Muscle of leg (tissue), 11 donors: ENCODE data around the gene SH2D6. TPM values are rescaled to one million over a fixed set of nuclear protein-coding genes. Genes with fewer than 3 reads are reported as not detected.
A peak's percentile ranks its signal among the peaks of the same experiment; 100 is the strongest.

ENCODE experiments used
- DNase-seq: peaks from one replicate; pipeline ENCODE4 v3.0.0; 2013
- H3K27ac ChIP-seq: one replicate; pipeline ENCODE4 v1.5.1; 2013; ENCODE audit warnings: mild to moderate bottlenecking, low read length, control low read depth
- H3K27me3 ChIP-seq: one replicate; pipeline ENCODE4 v1.6.1; 2013; ENCODE audit warnings: low read length; ENCODE audit not compliant: control insufficient read depth, insufficient read depth
- H3K36me3 ChIP-seq: one replicate; pipeline ENCODE4 v1.6.1; 2013; ENCODE audit warnings: low read length; ENCODE audit not compliant: control insufficient read depth, insufficient read depth
- H3K4me1 ChIP-seq: one replicate; pipeline ENCODE4 v1.6.1; 2013; ENCODE audit warnings: low read length; ENCODE audit not compliant: control insufficient read depth, insufficient read depth
- H3K4me3 ChIP-seq: one replicate; pipeline ENCODE4 v1.5.1; 2013; ENCODE audit warnings: low read length, control low read depth
- H3K9me3 ChIP-seq: replicated peaks from 2 replicates; pipeline ENCODE4 v1.6.1; 2013; ENCODE audit warnings: low read depth, low read length; ENCODE audit not compliant: control insufficient read depth
- WGBS: methylation state at CpG from one replicate; pipeline ENCODE4 v1.1.5; 2013; ENCODE audit warnings: missing lambda C conversion rate; ENCODE audit not compliant: insufficient coverage; 5-methylcytosine and 5-hydroxymethylcytosine counted together
- polyA plus RNA-seq, 8 donors: library from polyadenylated mRNA; unstranded; fragments of 120-200 nt; gene quantifications; one replicate each; pipeline versions ENCODE4 v1.2.1 to v1.2.3, GENCODE V29; 2013; ENCODE audit warnings: inconsistent platforms in 1 of 8, low replicate concordance in 1 of 8; ENCODE audit not compliant: insufficient read length in 8 of 8, insufficient read depth in 1 of 8
- total RNA-seq: library from RNA; stranded (reverse); fragments of 120-200 nt; gene quantifications from one replicate; pipeline ENCODE4 v1.2.4, GENCODE V29; 2013

SH2D6 gene
- total and polyA plus RNA-seq, 9 donors, result 0.13 to 1.4 (median 0.63) TPM

DNA sequence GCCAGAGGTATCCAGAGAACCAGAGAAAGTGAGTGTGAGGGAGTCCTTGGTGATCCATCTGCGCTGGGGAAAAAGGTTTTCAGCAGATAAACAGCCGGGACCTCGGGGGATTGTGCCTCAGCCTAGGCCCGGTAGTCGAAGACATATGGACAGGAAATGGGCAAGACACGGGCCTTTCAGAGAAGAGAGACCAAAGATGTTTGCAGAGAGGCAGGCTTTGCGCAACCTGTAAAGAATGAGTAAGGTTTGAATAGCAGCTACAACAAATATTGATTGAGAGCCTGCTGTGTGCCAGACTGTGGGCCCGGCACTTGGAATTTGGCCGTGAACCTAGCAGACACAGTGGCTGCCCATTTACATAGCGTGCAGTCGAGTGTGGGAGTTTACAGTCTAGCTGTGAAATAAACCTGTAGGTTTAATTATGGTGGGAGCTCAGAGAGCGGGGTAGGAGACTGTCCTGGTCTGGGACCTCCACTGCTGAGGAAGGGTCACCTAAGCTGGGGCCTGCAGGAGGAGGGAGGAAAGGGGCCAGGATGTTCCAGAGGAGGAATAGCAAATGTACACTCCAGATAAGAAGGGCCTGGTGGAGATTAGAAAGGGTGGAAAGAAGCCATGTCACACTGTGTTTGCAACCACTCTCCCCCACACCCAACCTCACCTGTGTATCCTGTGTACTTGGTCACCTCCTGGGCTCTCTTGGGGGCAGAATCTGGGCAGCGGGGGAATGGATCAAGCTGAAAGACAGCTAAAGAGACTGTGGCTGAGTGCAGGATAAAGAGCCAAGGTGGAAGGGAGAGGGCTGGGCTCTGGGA, 3.0 kb downstream of the SH2D6 start:
- DNase-seq, result no peak
- 43% methylated on average over 10 of the region's 13 CpGs for WGBS
- Histone ChIP-seq H3K27ac (peak overlapping the region; percentile 62), H3K27me3 (no peaks in the 10 kb centered on the region), H3K4me1 (peaks cover 42% of the 10 kb centered on the region), H3K9me3 (no peaks in the 10 kb centered on the region), H3K4me3 (no peak overlapping the region), H3K36me3 (no peaks in the 10 kb centered on the region)

GRCh38 chr2:85422072-85422457, 3.6 kb downstream of the SH2D6 start:
- Histone ChIP-seq H3K36me3 (no peaks in the 10 kb centered on the region), H3K27ac (no peak overlapping the region), H3K9me3 (no peaks in the 10 kb centered on the region), H3K27me3 (no peaks in the 10 kb centered on the region), H3K4me3 (no peak overlapping the region), H3K4me1 (peaks cover 42% of the 10 kb centered on the region)
- DNase-seq, result no peak
- no CpG with 5 or more reads among the region's 2 CpGs for WGBS

- no peaks in the 10 kb centered on the region for H3K27me3 ChIP-seq
- DNase-seq, result peak; percentile 57
Observed at GRCh38 chr2:85423525-85423924, 5.0 kb downstream of the SH2D6 start.

DNA sequence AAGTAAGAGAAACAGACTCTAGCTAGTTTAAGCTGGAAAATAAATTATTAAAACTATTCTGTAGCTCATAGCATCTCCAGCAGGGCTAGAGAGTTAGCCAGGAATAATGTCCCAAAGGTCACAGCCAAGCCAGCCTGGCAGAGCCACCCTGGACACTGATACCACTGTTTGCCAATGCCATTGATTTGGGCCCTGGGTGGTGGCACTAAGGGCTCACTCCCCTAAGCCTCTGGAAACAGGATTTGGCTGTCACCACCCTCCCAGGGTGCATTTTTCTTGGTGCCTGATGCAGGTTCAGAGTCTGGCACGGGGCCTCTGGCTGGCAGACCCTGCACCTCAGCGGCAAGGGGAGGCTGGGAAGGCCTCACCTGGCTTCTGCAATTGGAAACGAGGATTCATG, 7.1 kb downstream of the SH2D6 start:
- Histone ChIP-seq H3K9me3 (no peaks in the 10 kb centered on the region), H3K27me3 (no peaks in the 10 kb centered on the region), H3K36me3 (no peaks in the 10 kb centered on the region), H3K4me3 (no peak overlapping the region), H3K27ac (no peak overlapping the region), H3K4me1 (peaks cover 38% of the 10 kb centered on the region)
- WGBS, result 78% methylated on average over 3 of the region's 3 CpGs
- DNase-seq, result no peak

More at GRCh38 chr2:85423525-85423924, 5.0 kb downstream of the SH2D6 start:
- H3K27ac ChIP-seq, result no peak overlapping the region
- peaks cover 36% of the 10 kb centered on the region for H3K4me1 ChIP-seq
- H3K36me3 ChIP-seq, result no peaks in the 10 kb centered on the region
- H3K4me3 ChIP-seq, result no peak overlapping the region
- no peaks in the 10 kb centered on the region for H3K9me3 ChIP-seq
- 53% methylated on average over 2 of the region's 5 CpGs for WGBS

GRCh38 chr2:85427300-85427835, 8.9 kb downstream of the SH2D6 start:
- Histone ChIP-seq H3K4me3 (no peak overlapping the region), H3K36me3 (no peaks in the 10 kb centered on the region), H3K9me3 (no peaks in the 10 kb centered on the region), H3K27ac (no peak overlapping the region), H3K27me3 (no peaks in the 10 kb centered on the region), H3K4me1 (peaks cover 40% of the 10 kb centered on the region)
- no peak for DNase-seq
- WGBS, result 49% methylated on average over 2 of the region's 3 CpGs

- DNase-seq, result no peak
- H3K27ac ChIP-seq, result no peak overlapping the region
- 68% methylated on average over 4 of the region's 7 CpGs for WGBS
- H3K9me3 ChIP-seq, result no peaks in the 10 kb centered on the region
- no peaks in the 10 kb centered on the region for H3K36me3 ChIP-seq
- H3K27me3 ChIP-seq, result no peaks in the 10 kb centered on the region
- H3K4me1 ChIP-seq, result peaks cover 46% of the 10 kb centered on the region
- H3K4me3 ChIP-seq, result no peak overlapping the region
Observed at GRCh38 chr2:85428343-85428881, 9.9 kb downstream of the SH2D6 start.

DNA sequence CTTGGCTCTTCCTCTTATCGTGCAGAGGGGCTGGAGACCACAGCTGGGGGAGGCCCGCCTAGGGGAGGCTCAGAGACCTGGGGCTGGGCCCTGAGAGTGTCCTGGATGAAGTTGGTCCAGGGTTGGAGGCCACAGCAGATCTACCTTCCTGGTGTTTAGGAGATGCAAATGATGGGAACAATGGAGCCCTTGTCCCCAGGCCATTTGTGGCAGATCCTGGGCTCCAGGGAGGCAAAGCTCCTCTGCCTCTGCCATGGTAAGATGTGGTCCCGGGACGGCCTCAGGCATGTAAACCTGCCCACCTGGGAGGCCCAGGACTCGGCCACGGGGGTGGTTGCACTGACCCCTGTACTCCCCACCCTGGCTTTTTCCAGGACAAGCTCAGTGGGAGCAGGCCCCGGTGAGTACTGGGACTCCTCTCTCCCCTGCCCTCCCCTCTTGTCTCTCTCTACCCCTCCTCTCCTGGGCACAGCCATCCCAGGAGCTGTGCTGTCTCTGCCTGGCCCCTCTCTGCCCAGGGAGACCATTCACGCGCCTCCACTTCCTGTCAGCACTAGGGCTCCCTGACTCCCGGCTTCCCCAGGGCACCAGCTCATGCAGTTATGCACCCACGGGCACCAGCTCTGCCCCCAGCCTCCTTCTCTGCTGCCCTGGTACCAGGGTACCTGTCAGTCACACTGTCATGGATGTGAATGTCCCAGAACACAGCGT, 10.9 kb downstream of the SH2D6 start:
- peak overlapping the region; percentile 80 for H3K27ac ChIP-seq
- no peak for DNase-seq
- 67% methylated on average over 12 of the region's 12 CpGs for WGBS

DNA sequence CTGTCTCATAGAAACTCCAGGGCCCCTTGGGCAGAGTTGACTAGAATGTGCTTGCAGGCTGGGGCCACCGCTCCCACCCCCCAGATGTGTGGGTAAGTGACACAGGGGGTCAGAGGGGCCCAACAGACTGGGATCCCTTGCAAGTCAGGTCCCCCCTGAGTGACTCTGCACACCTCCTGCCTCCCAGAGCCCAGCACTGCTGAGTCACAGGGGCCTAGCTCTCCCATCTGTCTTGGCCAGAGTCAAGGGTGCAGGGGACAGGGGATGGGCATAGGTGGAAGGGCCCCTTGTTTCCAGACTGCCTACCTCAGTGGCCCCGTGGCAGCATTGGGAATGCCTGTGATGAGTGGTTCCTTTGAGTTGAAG, 11.4 kb downstream of the SH2D6 start:
- H3K27me3 ChIP-seq, result no peaks in the 10 kb centered on the region
- H3K27ac ChIP-seq, result peak overlapping the region; percentile 80
- WGBS, result 100% methylated on average over 1 of the region's 2 CpGs
- no peak overlapping the region for H3K4me3 ChIP-seq
- no peaks in the 10 kb centered on the region for H3K9me3 ChIP-seq
- DNase-seq, result no peak
- H3K4me1 ChIP-seq, result peaks cover 53% of the 10 kb centered on the region
- H3K36me3 ChIP-seq, result no peaks in the 10 kb centered on the region

More for the DNA sequence above, 10.9 kb downstream of the SH2D6 start:
- no peaks in the 10 kb centered on the region for H3K36me3 ChIP-seq
- peaks cover 48% of the 10 kb centered on the region for H3K4me1 ChIP-seq
- no peak overlapping the region for H3K4me3 ChIP-seq
- H3K9me3 ChIP-seq, result no peaks in the 10 kb centered on the region
- H3K27me3 ChIP-seq, result no peaks in the 10 kb centered on the region

DNA sequence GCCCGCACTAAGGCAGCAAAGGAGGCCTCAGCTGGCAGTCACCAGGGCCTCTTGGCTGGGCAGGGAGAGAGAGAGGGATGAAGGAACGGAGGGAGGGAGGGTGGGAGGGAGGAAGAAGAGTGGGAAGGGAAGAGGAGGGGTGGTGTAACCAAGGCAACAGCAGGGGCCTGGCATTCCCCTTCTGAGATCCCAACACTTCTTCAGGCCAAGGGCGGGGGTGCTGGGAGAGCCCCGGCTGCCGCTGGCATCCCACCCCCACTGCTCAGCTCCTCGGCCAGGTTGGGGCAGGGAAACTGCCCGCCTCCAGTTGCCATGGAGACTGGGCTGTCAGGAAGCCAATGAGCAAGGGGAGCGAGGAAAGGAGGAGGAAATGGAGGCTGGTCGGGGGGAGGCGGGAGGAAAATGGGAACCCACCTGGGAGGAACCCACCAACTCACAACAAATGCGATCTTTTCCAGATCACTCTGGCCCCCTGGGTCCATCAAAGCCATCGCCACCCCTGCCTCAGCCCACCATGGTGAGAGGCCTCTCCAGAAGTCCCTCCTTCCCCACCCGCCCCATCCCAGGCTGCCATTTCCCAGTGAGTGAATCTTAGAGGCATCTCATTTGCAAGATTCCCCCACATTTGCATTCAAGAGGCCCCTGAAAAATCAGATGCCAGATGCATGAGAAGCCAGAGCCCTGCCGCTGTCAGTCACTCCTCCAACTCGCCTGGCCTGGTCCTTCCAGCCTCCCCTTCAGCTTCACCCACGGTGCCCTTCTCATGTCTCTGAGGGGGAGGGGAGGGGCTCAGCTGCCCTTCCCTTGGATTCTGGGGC, 12.4 kb downstream of the SH2D6 start:
- Histone ChIP-seq H3K9me3 (no peaks in the 10 kb centered on the region), H3K4me1 (peaks cover 64% of the 10 kb centered on the region), H3K27me3 (no peaks in the 10 kb centered on the region), H3K4me3 (no peak overlapping the region), H3K27ac (peak overlapping the region; percentile 86), H3K36me3 (no peaks in the 10 kb centered on the region)
- DNase-seq, result peak; percentile 77
- WGBS, result 39% methylated on average over 4 of the region's 16 CpGs
